H1 (cell line): ENCODE results near the gene KCNAB2. TPM values are rescaled to one million over a fixed set of nuclear protein-coding genes. Genes with fewer than 3 reads are reported as not detected.

Source experiments
- CBX5 ChIP-seq: fragments of 300-800, 300-1000 bp; sonication (generic); IDR thresholded peaks from 2 replicates; pipeline ENCODE4 v1.7.1; 2016; ENCODE audit warnings: antibody characterized with exemption, low read length, low read depth
- CBX8 ChIP-seq: fragments of 300-800, 300-1000 bp; sonication (generic); IDR thresholded peaks from 2 replicates; pipeline ENCODE4 v1.7.1; 2016; ENCODE audit warnings: low read depth, low read length, borderline replicate concordance
- EP300 ChIP-seq, 2 experiments: IDR thresholded peaks; 1 replicate in 1 of 2; 2 replicates in 1 of 2; pipeline ENCODE4 v1.6.1; 2011 to 2012; ENCODE audit warnings: low read depth in 2 of 2, low read length in 2 of 2, mild to moderate bottlenecking in 2 of 2, borderline replicate concordance in 1 of 2, inconsistent platforms in 1 of 2, moderate library complexity in 1 of 2
- GABPA ChIP-seq: IDR thresholded peaks from 2 replicates; pipeline ENCODE4 v1.6.1; 2011; ENCODE audit warnings: mild to moderate bottlenecking, low read length, moderate library complexity, borderline replicate concordance; ENCODE audit not compliant: insufficient read depth
- KDM5A ChIP-seq: fragments of 200-600 bp; IDR thresholded peaks from 2 replicates; pipeline ENCODE4 v1.7.1; 2012; ENCODE audit warnings: mild to moderate bottlenecking, low read length, inconsistent platforms, mixed read lengths
- NANOG ChIP-seq: IDR thresholded peaks from 2 replicates; pipeline ENCODE4 v1.6.1; 2011; ENCODE audit warnings: low read length, low read depth, mild to moderate bottlenecking, inconsistent platforms; ENCODE audit not compliant: insufficient read depth, poor library complexity, severe bottlenecking
- PHF8 ChIP-seq: fragments of 200-600 bp; sonication (generic); conservative IDR thresholded peaks from 2 replicates; pipeline ENCODE4 v1.7.1; 2012; ENCODE audit warnings: low read depth, mild to moderate bottlenecking, inconsistent platforms, low read length, moderate library complexity
- RXRA ChIP-seq: IDR thresholded peaks from 2 replicates; pipeline ENCODE4 v1.6.1; 2011; ENCODE audit warnings: low read depth, mild to moderate bottlenecking, low read length, moderate library complexity; ENCODE audit not compliant: insufficient read depth
- SIN3A ChIP-seq, 2 experiments: IDR thresholded peaks in 1 of 2; conservative IDR thresholded peaks in 1 of 2; 2 replicates each; pipeline ENCODE4 v1.6.1; 2011 to 2012; ENCODE audit warnings: low read length in 2 of 2, improper control_type of control experiment in 1 of 2, low read depth in 1 of 2, mild to moderate bottlenecking in 1 of 2
- TAF1 ChIP-seq: IDR thresholded peaks from 2 replicates; pipeline ENCODE4 v1.6.1; 2011; ENCODE audit warnings: mild to moderate bottlenecking, low read depth, low read length
- polyA plus RNA-seq, 7 experiments: library from polyadenylated mRNA; depleted of rRNA in 3 of 7; stranded (reverse) in 5 of 7; unstranded in 2 of 7; fragments of >200 nt in 5 of 7; fragments of 200-250 nt in 2 of 7; gene quantifications; 1 replicate in 5 of 7; 2 replicates in 1 of 7; 4 replicates in 1 of 7; pipeline versions ENCODE4 v1.2.1 to v1.2.3, GENCODE V29; 2011 to 2013; ENCODE audit warnings: missing spikeins in 2 of 7, mixed read lengths in 2 of 7
- total RNA-seq: library from RNA; stranded (reverse); fragmentation: NEBNext Ultra II Directional; extraction: Animal tissue kit (Norgen Biotek cat#: 25700); gene quantifications from 2 replicates; pipeline ENCODE4 v1.2.1, GENCODE V29; 2021
- TF ChIP-seq, protein P1 (sequence below): fragments of 300-600 bp; sonication (generic); IDR thresholded peaks from 2 replicates; pipeline ENCODE4 v1.7.1; 2012; ENCODE audit warnings: low read length, moderate library complexity, mild to moderate bottlenecking, inconsistent platforms; ENCODE audit not compliant: insufficient replicate concordance

The KCNAB2 gene
- total and polyA plus RNA-seq, 2 of the 8 experiments (the other 6 are each of a cell fraction or from before 2014, with no cell fraction given) = 4.5 to 7.0 TPM

DNA sequence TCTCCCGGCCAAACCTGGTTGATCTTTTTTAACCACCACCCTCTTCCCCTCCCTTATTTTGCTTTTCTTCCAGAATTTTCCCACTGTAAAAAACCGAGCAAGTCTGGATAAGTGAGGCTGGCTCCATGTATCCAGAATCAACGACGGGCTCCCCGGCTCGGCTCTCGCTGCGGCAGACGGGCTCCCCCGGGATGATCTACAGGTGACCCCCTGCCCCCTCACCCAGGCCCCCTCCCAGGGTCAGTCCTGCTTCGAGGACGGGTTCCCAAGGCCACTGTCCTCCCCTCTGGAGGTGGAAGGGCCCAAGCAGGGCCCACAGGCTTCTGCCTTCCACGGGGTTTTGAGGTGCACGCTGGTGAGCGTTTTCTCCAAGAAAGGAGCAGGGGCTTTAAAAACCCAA lies 5.2 kb upstream of the KCNAB2 start (continued):
- TF ChIP-seq, protein P1, sequence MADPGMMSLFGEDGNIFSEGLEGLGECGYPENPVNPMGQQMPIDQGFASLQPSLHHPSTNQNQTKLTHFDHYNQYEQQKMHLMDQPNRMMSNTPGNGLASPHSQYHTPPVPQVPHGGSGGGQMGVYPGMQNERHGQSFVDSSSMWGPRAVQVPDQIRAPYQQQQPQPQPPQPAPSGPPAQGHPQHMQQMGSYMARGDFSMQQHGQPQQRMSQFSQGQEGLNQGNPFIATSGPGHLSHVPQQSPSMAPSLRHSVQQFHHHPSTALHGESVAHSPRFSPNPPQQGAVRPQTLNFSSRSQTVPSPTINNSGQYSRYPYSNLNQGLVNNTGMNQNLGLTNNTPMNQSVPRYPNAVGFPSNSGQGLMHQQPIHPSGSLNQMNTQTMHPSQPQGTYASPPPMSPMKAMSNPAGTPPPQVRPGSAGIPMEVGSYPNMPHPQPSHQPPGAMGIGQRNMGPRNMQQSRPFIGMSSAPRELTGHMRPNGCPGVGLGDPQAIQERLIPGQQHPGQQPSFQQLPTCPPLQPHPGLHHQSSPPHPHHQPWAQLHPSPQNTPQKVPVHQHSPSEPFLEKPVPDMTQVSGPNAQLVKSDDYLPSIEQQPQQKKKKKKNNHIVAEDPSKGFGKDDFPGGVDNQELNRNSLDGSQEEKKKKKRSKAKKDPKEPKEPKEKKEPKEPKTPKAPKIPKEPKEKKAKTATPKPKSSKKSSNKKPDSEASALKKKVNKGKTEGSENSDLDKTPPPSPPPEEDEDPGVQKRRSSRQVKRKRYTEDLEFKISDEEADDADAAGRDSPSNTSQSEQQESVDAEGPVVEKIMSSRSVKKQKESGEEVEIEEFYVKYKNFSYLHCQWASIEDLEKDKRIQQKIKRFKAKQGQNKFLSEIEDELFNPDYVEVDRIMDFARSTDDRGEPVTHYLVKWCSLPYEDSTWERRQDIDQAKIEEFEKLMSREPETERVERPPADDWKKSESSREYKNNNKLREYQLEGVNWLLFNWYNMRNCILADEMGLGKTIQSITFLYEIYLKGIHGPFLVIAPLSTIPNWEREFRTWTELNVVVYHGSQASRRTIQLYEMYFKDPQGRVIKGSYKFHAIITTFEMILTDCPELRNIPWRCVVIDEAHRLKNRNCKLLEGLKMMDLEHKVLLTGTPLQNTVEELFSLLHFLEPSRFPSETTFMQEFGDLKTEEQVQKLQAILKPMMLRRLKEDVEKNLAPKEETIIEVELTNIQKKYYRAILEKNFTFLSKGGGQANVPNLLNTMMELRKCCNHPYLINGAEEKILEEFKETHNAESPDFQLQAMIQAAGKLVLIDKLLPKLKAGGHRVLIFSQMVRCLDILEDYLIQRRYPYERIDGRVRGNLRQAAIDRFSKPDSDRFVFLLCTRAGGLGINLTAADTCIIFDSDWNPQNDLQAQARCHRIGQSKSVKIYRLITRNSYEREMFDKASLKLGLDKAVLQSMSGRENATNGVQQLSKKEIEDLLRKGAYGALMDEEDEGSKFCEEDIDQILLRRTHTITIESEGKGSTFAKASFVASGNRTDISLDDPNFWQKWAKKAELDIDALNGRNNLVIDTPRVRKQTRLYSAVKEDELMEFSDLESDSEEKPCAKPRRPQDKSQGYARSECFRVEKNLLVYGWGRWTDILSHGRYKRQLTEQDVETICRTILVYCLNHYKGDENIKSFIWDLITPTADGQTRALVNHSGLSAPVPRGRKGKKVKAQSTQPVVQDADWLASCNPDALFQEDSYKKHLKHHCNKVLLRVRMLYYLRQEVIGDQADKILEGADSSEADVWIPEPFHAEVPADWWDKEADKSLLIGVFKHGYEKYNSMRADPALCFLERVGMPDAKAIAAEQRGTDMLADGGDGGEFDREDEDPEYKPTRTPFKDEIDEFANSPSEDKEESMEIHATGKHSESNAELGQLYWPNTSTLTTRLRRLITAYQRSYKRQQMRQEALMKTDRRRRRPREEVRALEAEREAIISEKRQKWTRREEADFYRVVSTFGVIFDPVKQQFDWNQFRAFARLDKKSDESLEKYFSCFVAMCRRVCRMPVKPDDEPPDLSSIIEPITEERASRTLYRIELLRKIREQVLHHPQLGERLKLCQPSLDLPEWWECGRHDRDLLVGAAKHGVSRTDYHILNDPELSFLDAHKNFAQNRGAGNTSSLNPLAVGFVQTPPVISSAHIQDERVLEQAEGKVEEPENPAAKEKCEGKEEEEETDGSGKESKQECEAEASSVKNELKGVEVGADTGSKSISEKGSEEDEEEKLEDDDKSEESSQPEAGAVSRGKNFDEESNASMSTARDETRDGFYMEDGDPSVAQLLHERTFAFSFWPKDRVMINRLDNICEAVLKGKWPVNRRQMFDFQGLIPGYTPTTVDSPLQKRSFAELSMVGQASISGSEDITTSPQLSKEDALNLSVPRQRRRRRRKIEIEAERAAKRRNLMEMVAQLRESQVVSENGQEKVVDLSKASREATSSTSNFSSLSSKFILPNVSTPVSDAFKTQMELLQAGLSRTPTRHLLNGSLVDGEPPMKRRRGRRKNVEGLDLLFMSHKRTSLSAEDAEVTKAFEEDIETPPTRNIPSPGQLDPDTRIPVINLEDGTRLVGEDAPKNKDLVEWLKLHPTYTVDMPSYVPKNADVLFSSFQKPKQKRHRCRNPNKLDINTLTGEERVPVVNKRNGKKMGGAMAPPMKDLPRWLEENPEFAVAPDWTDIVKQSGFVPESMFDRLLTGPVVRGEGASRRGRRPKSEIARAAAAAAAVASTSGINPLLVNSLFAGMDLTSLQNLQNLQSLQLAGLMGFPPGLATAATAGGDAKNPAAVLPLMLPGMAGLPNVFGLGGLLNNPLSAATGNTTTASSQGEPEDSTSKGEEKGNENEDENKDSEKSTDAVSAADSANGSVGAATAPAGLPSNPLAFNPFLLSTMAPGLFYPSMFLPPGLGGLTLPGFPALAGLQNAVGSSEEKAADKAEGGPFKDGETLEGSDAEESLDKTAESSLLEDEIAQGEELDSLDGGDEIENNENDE = no peak
- TF ChIP-seq NANOG (no peak), CBX5 (no peak), PHF8 (no peak), EP300 (IDR thresholded peaks at IDR 0.05; ENCODE audit: borderline replicate concordance in 1 of 2, low read depth in 2 of 2, low read length in 2 of 2) (no peak), CBX8 (no peak), KDM5A (no peak), GABPA (no peak), RXRA (no peak), SIN3A (conservative IDR thresholded peaks at IDR 0.05 in 1 of 2, IDR thresholded peaks at IDR 0.05 in 1 of 2; ENCODE audit: low read depth in 1 of 2, low read length in 2 of 2) (no peak), TAF1 (no peak)
